ENCODE measurements around the gene PACRG.

Gene PACRG

GRCh38 chr6:162970246-162970645 lies 242.5 kb downstream of the PACRG start (continued):
- TF ChIP-seq TSHZ2 (CRISPR knock-in tag; IDR thresholded peaks at IDR 0.05) (no peak), OSR1 (CRISPR knock-in tag; IDR thresholded peaks at IDR 0.05) (no peak), CSDC2 (CRISPR knock-in tag; IDR thresholded peaks at IDR 0.05) (no peak), CSRNP3 (CRISPR knock-in tag; IDR thresholded peaks at IDR 0.05) (no peak), TCF4 (CRISPR knock-in tag; IDR thresholded peaks at IDR 0.05; ENCODE audit: borderline replicate concordance) (no peak), ZFP3 (CRISPR knock-in tag; IDR thresholded peaks at IDR 0.05) (no peak), CREB5 (CRISPR knock-in tag; IDR thresholded peaks at IDR 0.05; ENCODE audit: low read depth) (no peak)

- no peak for TF ChIP-seq OSR1 (CRISPR knock-in tag; IDR thresholded peaks at IDR 0.05)
- TF ChIP-seq ZC3H10 (CRISPR knock-in tag; IDR thresholded peaks at IDR 0.05), result no peak
- TF ChIP-seq ARNTL (CRISPR knock-in tag; IDR thresholded peaks at IDR 0.05; ENCODE audit: borderline replicate concordance, low read depth), result no peak
- TF ChIP-seq TSHZ2 (CRISPR knock-in tag; IDR thresholded peaks at IDR 0.05), result no peak
- TF ChIP-seq ESRRG (CRISPR knock-in tag; IDR thresholded peaks at IDR 0.05), result no peak
- no peak for TF ChIP-seq ZNF565 (CRISPR knock-in tag; conservative IDR thresholded peaks at IDR 0.05; ENCODE audit: low read depth)
- no peak for TF ChIP-seq RARB (CRISPR knock-in tag; IDR thresholded peaks at IDR 0.05)
- TF ChIP-seq ISL1 (CRISPR knock-in tag; IDR thresholded peaks at IDR 0.05), result no peak
- no peak for TF ChIP-seq POU6F1 (CRISPR knock-in tag; IDR thresholded peaks at IDR 0.05; ENCODE audit: borderline replicate concordance, low read depth)
- ATAC-seq, result no peak
Measured at GRCh38 chr6:162971356-162971755, 243.6 kb downstream of the PACRG start.

GRCh38 chr6:162973151-162973872 lies 245.5 kb downstream of the PACRG start:
- no peak for ATAC-seq
- TF ChIP-seq TCF4 (CRISPR knock-in tag; IDR thresholded peaks at IDR 0.05; ENCODE audit: borderline replicate concordance), result no peak
- TF ChIP-seq ZNF70 (CRISPR knock-in tag; IDR thresholded peaks at IDR 0.05), result no peak
- TF ChIP-seq BACH2 (CRISPR knock-in tag; IDR thresholded peaks at IDR 0.05; ENCODE audit: borderline replicate concordance), result no peak
- TF ChIP-seq POU6F1 (CRISPR knock-in tag; IDR thresholded peaks at IDR 0.05; ENCODE audit: borderline replicate concordance, low read depth), result no peak
- no peak for TF ChIP-seq ZFP3 (CRISPR knock-in tag; IDR thresholded peaks at IDR 0.05)
- no peak for TF ChIP-seq TSHZ2 (CRISPR knock-in tag; IDR thresholded peaks at IDR 0.05)
- no peak for TF ChIP-seq RARB (CRISPR knock-in tag; IDR thresholded peaks at IDR 0.05)
- TF ChIP-seq TOX (CRISPR knock-in tag; IDR thresholded peaks at IDR 0.05; ENCODE audit: borderline replicate concordance), result no peak
- TF ChIP-seq ZC3H10 (CRISPR knock-in tag; IDR thresholded peaks at IDR 0.05), result no peak
- TF ChIP-seq GLIS3 (CRISPR knock-in tag; IDR thresholded peaks at IDR 0.05), result no peak
- no peak for TF ChIP-seq ZFP30 (CRISPR knock-in tag; IDR thresholded peaks at IDR 0.05)
- no peak for TF ChIP-seq ZNF8 (CRISPR knock-in tag; IDR thresholded peaks at IDR 0.05)
- no peak for TF ChIP-seq SNAI2 (CRISPR knock-in tag; IDR thresholded peaks at IDR 0.05)
